AG09309 (cell line): Measurements from ENCODE around the gene HM13.
"Not testable (repeated sequence)": the region's sequence is repeated elsewhere in the genome, so short reads cannot be mapped to it uniquely, and the experiment has no call there.

Source experiments
- DNase-seq: peaks from one replicate; pipeline ENCODE4 v3.0.0-alpha.2; 2010; ENCODE audit warnings: low read depth
- H3K4me3 ChIP-seq: 2 replicates; pipeline ENCODE4 v1.5.1; 2011; ENCODE audit warnings: mild to moderate bottlenecking, low read depth, low read length, moderate library complexity; ENCODE audit not compliant: control insufficient read depth
- CTCF ChIP-seq: IDR thresholded peaks from 2 replicates; pipeline ENCODE4 v1.5.1; 2011; ENCODE audit warnings: mild to moderate bottlenecking, low read depth, low read length, inconsistent platforms; ENCODE audit not compliant: insufficient read depth, control insufficient read depth; ENCODE audit errors: missing control alignments

Gene HM13

GRCh38 chr20:31542963-31543362 is 28.7 kb downstream of the HM13 start:
- no peak overlapping the region for H3K4me3 ChIP-seq
- no peak for TF ChIP-seq CTCF
- no peak for DNase-seq

GRCh38 chr20:31543966-31544598 is 29.8 kb downstream of the HM13 start:
- peak; percentile 95 for DNase-seq
- TF ChIP-seq CTCF = no peak
- no peak overlapping the region for H3K4me3 ChIP-seq

- no peak overlapping the region for H3K4me3 ChIP-seq
- DNase-seq = no peak
- no peak for TF ChIP-seq CTCF
These were observed 30.4 kb downstream of the HM13 start for GRCh38 chr20:31544600-31544999.

GRCh38 chr20:31545621-31546040 is 31.4 kb downstream of the HM13 start:
- DNase-seq, H3K4me3 ChIP-seq: not testable (repeated sequence)

- H3K4me3 ChIP-seq = peak overlapping the region; percentile 34
- DNase-seq = no peak
- no peak for TF ChIP-seq CTCF
These were observed 32.9 kb downstream of the HM13 start for GRCh38 chr20:31547017-31547675.

GRCh38 chr20:31547720-31548298 is 33.6 kb downstream of the HM13 start:
- H3K4me3 ChIP-seq = peak overlapping the region; percentile 34
- DNase-seq = no peak
- TF ChIP-seq CTCF = no peak

GRCh38 chr20:31548820-31549512 is 34.7 kb downstream of the HM13 start:
- no peak for DNase-seq
- no peak for TF ChIP-seq CTCF
- no peak overlapping the region for H3K4me3 ChIP-seq
